CD4-positive, alpha-beta T cell treated with Interleukin-15 for 4 hours (primary cell): ENCODE measurements around the gene MRPL58.
"Not testable (repeated sequence)": the region's sequence is repeated elsewhere in the genome, so short reads cannot be mapped to it uniquely, and the experiment has no call there.

ENCODE experiments used
- DNase-seq: peaks from one replicate; pipeline ENCODE4 v3.0.0-alpha.2; 2020; ENCODE audit warnings: low spot score

The MRPL58 gene

DNA sequence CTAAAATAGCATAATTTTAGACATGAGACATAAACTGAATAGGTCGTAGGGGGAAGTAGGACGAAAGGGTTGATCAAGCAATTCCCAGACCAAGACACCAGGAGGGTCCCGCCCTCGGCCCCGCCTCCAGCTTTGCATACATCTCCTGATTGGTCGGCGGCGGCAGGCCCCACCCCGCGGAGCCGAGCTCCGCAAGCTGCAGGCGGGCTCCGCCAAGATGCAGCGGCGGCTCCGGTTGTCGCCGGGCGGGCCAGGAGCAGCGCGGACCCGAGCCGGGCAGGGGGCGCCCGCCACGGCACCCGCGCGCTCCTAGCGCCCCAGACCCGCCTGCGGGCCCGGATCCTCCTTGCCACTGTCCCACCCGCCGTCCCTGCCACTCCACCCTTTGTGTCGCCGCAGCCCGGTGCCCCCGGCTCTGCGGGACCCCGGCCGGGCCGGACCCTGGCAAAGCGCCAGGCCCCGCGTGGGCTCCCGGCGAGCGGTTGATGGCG lies 25.0 kb upstream of the MRPL58 start, which contains the start of gene CDR2L:
Gene CDR2L, plus strand, starts transcription at position 215 of the 491 bp plus-strand sequence. CDS start 412 bp downstream, outside the sequence.
- peak; percentile 89 for DNase-seq

GRCh38 chr17:74987909-74988711 lies 24.4 kb upstream of the MRPL58 start:
- no peak for DNase-seq

DNA sequence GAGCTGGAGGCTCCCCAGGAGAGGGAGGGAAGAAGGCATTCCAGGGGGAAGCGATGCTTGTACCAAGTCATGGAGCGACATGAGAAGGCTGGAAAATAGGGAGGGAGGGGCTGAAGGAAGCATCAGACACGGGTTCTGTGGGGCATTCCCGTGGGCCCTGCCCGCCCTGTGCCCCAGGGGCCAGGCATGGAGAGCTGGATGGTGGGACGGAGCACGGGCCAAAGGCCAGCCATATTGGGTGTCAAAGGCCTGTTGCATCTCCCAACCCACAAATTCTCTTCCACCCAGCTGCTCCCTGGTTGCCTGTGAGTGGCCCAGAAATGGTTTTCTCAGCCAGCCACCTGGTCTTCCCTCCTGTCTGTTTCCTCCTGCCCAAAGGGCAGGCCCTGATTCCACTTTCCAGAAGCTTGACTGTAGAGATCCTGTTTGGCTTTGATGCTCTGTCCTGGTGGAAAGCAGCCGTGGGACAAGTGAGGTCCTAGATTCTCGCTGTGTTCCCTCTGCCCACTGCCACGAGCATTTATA lies 21.8 kb upstream of the MRPL58 start:
- no peak for DNase-seq

DNA sequence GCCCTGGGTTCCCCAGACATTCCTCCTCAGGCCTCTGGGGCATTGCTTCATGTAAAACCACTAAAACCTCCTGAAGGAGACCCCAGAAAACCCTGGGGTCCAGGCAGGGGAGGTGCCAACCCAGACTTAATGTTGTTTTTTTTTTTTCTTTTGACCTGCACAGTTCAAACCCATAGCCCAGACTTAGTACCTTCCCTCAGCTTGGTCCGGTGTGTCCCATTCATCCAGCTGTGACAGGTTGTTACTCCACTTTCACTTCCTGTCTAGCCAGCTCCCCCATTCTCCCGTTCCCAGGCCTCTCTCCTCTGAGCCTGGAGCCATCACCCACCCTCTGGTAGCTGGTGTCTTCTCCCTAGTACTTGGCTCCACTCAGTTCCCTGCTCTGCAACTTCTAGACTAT lies 20.2 kb upstream of the MRPL58 start:
- DNase-seq = no peak

DNA sequence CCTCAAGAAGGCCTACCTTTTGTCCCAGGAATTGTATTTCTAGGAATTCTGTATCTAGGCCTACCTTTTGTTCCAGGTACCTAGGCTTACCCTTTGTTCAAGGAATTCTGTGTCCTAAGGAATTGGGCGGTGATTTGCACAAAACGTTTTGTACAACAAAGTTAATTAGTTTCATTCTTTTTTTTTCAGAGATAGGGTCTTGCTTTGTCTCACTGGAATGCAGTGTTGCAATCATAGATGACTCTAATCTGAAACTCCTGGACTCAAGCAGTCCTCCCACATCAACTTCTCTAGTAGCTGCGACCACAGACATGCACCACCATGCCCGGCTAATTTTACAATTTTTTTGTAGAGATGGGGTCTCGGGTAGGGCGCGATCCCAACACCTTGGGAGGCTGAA lies 18.0 kb upstream of the MRPL58 start:
- DNase-seq = no peak

DNA sequence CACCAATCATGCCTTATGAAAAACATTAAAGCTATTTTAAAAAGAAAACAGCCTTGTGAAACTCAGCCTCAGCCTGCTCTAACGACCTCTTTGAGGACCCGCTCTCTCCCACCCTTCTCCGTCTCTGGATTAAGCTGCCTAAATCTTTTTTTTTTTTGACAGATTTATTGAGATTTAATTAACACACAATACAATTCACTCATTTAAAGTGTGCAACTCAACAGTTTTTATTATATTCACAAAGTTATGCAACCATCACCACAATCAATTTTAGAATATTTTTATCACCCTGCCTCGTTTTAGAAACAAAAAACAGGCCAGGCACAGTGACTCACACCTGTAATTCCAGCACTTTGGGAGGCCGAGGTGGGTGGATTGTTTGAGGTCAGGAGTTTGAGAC lies 16.6 kb upstream of the MRPL58 start:
- no peak for DNase-seq

DNA sequence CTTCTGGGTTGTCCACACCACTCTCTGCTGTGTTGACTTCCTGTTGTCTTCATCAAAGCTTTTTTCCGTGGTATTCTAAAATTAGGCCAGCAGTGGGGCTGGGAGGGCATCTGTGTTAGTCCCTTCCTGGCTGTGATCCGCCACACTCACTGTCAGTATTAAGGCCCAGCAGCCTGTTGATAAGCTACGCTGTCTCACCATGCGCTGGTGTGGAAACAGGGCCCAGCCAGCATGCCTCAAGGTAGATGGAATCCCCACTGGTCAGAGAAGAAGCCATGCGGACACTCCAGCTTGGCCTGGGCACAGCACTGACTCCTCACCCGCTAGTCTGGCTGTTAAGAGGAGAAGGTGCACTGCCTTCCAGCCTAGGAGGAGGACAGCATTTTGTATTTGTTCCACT lies 13.7 kb upstream of the MRPL58 start:
- no peak for DNase-seq

DNA sequence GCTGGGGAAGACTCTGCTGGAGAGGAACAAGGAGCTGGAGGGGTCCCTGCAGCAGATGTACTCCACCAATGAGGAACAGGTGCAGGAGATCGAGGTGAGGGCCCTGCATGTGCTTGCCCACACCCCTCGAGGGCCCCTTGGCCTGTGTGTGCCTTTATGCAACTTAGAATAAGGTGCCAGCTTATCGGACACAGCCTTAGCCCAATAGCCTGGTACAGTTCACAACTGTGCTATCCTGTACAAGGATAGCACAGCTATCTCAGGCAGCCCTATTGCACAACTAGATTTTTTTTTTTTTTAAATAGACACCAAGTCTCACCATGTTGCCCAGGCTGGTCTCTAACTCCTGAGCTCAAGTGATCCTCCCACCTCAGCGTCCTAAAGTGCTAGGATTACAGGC lies 12.9 kb upstream of the MRPL58 start:
- no peak for DNase-seq

- no peak for DNase-seq
Measured at GRCh38 chr17:75001915-75002843, 10.3 kb upstream of the MRPL58 start.

GRCh38 chr17:75003070-75003956 lies 9.2 kb upstream of the MRPL58 start:
- no peak for DNase-seq

DNA sequence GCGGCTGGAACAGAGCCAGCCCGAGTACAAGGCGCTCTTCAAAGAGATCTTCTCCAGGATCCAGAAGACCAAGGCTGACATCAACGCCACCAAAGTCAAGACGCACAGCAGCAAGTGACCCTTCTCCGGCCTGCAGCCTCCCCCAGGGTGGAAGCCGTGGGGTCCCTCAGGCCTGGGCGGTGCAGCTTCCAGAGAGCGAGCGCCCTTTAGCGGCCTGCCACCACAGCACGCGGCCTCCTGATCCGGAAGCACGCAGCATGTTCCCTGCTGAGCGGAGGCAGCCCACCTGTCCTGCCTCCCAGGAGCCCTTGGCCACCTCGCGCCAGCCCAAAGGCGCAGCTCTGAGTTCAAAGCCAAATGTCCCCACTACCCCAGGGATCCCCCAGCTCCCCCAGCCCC lies 8.5 kb upstream of the MRPL58 start:
- no peak for DNase-seq

DNA sequence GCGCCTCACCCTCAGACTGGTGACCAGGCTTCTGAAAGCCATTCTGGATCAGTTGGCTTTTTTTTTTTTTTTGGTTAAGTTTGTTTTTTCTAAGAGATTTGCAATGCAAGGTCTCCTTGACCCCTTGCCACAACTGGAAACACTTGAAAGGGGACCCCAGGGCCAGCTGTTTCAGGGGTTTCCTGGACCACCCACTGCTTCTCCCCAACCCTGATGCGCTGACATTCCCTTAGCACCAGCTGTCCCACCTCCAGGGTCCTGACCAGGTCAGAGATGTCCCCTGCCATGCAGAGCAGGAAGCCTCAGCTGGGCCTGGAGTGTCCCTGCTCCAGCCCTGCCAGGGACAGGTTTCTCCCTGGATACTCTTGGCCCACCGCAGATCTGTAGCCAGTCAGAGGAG lies 8.1 kb upstream of the MRPL58 start:
- no peak for DNase-seq

GRCh38 chr17:75005291-75005690 lies 7.2 kb upstream of the MRPL58 start:
- DNase-seq = no peak

- not testable (repeated sequence) for DNase-seq
Measured at GRCh38 chr17:75006084-75006483, 6.4 kb upstream of the MRPL58 start.

GRCh38 chr17:75006653-75007052 lies 5.8 kb upstream of the MRPL58 start:
- no peak for DNase-seq

- DNase-seq = no peak
Measured at GRCh38 chr17:75008373-75008772, 4.1 kb upstream of the MRPL58 start.

DNA sequence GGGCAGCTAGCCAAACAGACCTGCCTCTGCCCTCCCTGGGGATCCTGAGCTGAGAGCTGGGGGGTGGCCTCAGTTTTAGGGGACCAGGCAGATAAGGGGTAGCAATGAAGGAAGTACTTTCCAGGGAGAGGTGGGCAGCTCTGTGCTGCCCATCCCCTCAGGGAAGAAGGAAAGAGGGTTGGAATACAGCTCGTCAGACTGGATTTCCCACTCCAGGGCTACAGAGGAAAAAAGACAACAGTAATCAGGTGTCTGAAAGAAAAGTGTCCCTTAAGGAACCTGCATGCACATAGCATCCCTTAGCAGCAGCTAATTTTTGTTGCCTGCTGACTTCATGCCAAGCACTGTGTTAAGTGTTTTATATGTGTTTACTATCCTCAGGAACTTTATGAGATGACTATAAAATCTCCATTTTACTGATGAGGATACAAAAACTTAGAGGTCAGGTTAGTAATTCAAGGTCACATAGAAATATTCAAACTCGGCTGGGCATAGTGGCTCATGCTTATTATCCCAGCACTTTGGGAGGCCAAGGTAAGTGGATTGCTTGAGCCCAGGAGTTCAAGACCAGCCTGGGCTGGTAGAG lies 3.2 kb upstream of the MRPL58 start:
- no peak for DNase-seq

DNA sequence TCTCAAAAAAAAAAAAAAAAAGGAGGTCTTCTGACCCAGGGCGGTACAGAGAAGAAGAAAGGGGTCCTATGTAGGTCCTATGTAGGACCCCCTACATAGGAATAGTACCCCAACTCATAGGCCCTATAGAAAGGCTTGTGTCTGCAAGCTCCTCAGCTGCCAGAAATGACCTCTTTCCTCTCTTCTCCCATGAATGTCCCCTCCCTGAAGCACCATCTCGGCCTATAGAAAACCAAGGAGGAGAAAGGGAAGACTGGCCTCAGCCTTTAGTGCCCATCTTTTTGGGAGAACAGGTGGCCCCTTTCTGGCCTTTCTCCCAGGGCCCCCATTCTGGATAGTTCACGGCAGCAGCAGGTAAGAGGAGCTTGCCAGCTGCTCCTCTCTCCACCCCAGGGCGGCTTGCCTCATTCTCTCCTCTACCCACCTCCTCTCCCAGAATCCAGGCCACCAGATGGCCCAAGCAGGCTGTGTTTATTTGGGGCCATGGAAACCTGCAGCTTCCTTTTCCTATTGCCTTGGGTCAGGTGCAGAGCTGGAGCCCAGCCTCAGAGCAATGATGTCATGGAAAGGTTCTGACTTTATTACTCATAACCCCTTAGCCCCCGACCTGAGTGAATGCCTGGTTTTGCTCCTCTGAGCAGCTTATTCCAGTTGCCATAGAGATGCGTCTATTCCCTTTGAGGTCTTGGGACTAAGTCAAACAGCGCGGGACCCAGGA lies 1.6 kb upstream of the MRPL58 start:
- DNase-seq = no peak

DNA sequence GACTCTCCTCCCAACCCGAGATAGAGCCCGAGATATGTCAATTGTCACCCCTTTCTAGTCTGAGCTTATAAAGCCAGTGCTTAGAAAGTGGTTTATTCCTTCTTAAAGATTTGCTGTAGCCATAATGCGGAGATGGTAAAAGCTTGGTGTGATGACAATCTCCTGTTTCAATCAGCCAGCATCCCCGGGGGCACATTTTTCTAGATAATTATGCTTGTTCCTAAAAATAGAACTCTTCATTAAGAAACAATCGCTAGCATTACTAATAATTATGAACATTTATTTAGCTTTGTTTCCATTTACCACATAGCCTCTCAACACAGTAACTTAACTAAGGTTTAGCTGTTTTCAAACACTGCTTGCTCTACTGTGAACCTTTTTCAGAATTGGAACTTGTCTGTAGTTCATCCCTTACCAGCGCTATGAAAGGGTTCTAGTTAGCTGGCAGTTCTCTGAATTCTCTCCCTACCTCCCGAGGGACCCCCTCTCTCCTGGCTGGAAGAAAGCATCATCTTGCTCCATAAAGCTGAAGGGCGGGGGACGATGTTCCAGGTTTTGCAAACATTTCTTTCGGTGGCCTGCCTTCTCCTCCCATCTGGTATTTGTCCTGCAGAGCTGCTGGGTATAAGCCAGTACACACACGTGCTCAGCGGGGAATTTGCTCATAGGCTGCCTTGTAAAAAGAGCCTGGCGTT lies 922 bp upstream of the MRPL58 start:
- no peak for DNase-seq

GRCh38 chr17:75012096-75012345 lies 449 bp upstream of the MRPL58 start:
- DNase-seq = no peak
